SK-N-MC (cell line): ENCODE results near the gene TGFB2.

ENCODE experiments used
- EZH2 ChIP-seq: fragments of 200-600 bp; sonication (generic); IDR thresholded peaks from one replicate; pipeline ENCODE4 v1.6.1; 2017; ENCODE audit warnings: antibody characterized with exemption
- POLR2AphosphoS5 ChIP-seq: IDR thresholded peaks from 2 replicates; pipeline ENCODE4 v1.6.1; 2012; ENCODE audit warnings: mild to moderate bottlenecking, low read depth, low read length, borderline replicate concordance

GRCh38 chr1:218362418-218363076 lies 17.4 kb downstream of the TGFB2 start:
- TF ChIP-seq POLR2AphosphoS5 (no peak), EZH2 (no peak)
